CD14-positive monocyte (primary cell): ENCODE measurements around the gene IZUMO4. TPM values are rescaled to one million over a fixed set of nuclear protein-coding genes. Genes with fewer than 3 reads are reported as not detected.

Source experiments
- DNase-seq, 3 donors: peaks; one replicate each; pipeline ENCODE4 v3.0.0-alpha.2; 2011 to 2022
- H2AFZ ChIP-seq: 2 replicates; pipeline ENCODE4 v1.6.0; 2012; ENCODE audit warnings: mild to moderate bottlenecking, low read depth, low read length, inconsistent platforms; ENCODE audit not compliant: insufficient read depth, poor library complexity, severe bottlenecking
- H3K27ac ChIP-seq, 2 donors: 1 replicate in 1 of 2; 2 replicates in 1 of 2; pipeline ENCODE4 v1.5.1; 2012 to 2013; ENCODE audit warnings: low read length in 2 of 2, control low read depth in 1 of 2, inconsistent platforms in 1 of 2, low read depth in 1 of 2, mild to moderate bottlenecking in 1 of 2
- H3K27me3 ChIP-seq, 2 donors: one replicate each; pipeline versions ENCODE4 v1.6.0 to v1.6.1; 2011 to 2013; ENCODE audit warnings: low read length in 2 of 2; ENCODE audit not compliant: control insufficient read depth in 2 of 2, insufficient read depth in 2 of 2
- H3K36me3 ChIP-seq, 2 donors: replicated peaks in 1 of 2; 1 replicate in 1 of 2; 2 replicates in 1 of 2; pipeline versions ENCODE4 v1.5.1 to v1.6.1; 2012 to 2013; ENCODE audit warnings: low read length in 2 of 2, control low read depth in 1 of 2, inconsistent platforms in 1 of 2, mild to moderate bottlenecking in 1 of 2; ENCODE audit not compliant: insufficient read depth in 2 of 2, control insufficient read depth in 1 of 2
- H3K4me1 ChIP-seq, 2 donors: 1 replicate in 1 of 2; 2 replicates in 1 of 2; pipeline versions ENCODE4 v1.5.1 to v1.6.1; 2012 to 2013; ENCODE audit warnings: low read length in 2 of 2, control low read depth in 1 of 2, inconsistent platforms in 1 of 2, mild to moderate bottlenecking in 1 of 2, moderate library complexity in 1 of 2; ENCODE audit not compliant: insufficient read depth in 2 of 2, control insufficient read depth in 1 of 2
- H3K4me2 ChIP-seq: replicated peaks from 2 replicates; pipeline ENCODE3; 2012; ENCODE audit warnings: low read length, moderate library complexity, mild to moderate bottlenecking; ENCODE audit not compliant: poor library complexity, severe bottlenecking; ENCODE audit errors: extremely low read depth
- H3K4me3 ChIP-seq, 3 experiments: fragments of 200-600 bp in 1 of 3; sonication (generic) in 1 of 3; replicated peaks in 1 of 3; 1 replicate in 2 of 3; 2 replicates in 1 of 3; pipeline ENCODE4 v1.5.1; 2011 to 2013; ENCODE audit warnings: low read length in 3 of 3, mild to moderate bottlenecking in 3 of 3, control low read depth in 2 of 3, low read depth in 2 of 3, inconsistent platforms in 1 of 3, moderate library complexity in 1 of 3
- H3K79me2 ChIP-seq: 2 replicates; pipeline ENCODE4 v1.6.0; 2012; ENCODE audit warnings: mild to moderate bottlenecking, control low read depth, inconsistent platforms, low read length, moderate library complexity; ENCODE audit not compliant: insufficient read depth
- H3K9ac ChIP-seq: 2 replicates; pipeline ENCODE4 v1.6.0; 2017; ENCODE audit warnings: low read length, mild to moderate bottlenecking; ENCODE audit not compliant: insufficient read depth, poor library complexity, severe bottlenecking
- H3K9me3 ChIP-seq, 2 donors: replicated peaks in 1 of 2; 1 replicate in 1 of 2; 2 replicates in 1 of 2; pipeline versions ENCODE4 v1.5.1 to v1.6.1; 2012 to 2013; ENCODE audit warnings: low read length in 2 of 2, control low read depth in 1 of 2; ENCODE audit not compliant: control insufficient read depth in 1 of 2, insufficient read depth in 1 of 2
- H4K20me1 ChIP-seq: 2 replicates; pipeline ENCODE4 v1.6.0; 2012; ENCODE audit warnings: mild to moderate bottlenecking, low read length, control low read depth, moderate library complexity; ENCODE audit not compliant: insufficient read depth
- H3K27ac Mint-ChIP-seq, 7 donors: one replicate each; pipeline ENCODE4 v1.8.0; 2020; ENCODE audit warnings: mild to moderate bottlenecking in 7 of 7, mixed read lengths in 7 of 7, moderate library complexity in 6 of 7, inconsistent platforms in 2 of 7
- H3K27me3 Mint-ChIP-seq, 3 donors: one replicate each; pipeline ENCODE4 v1.8.0; 2021 to 2022; ENCODE audit warnings: low read depth in 3 of 3, mild to moderate bottlenecking in 3 of 3, mixed read lengths in 3 of 3, moderate library complexity in 3 of 3, inconsistent platforms in 1 of 3
- H3K36me3 Mint-ChIP-seq, 2 donors: one replicate each; pipeline ENCODE4 v1.8.0; 2020; ENCODE audit warnings: mixed read lengths in 2 of 2, inconsistent platforms in 1 of 2, mild to moderate bottlenecking in 1 of 2
- H3K4me1 Mint-ChIP-seq: one replicate; pipeline ENCODE4 v1.8.0; 2020; ENCODE audit warnings: mild to moderate bottlenecking, mixed read lengths
- H3K4me3 Mint-ChIP-seq, 2 donors: one replicate each; pipeline ENCODE4 v1.8.0; 2020; ENCODE audit warnings: mild to moderate bottlenecking in 2 of 2, mixed read lengths in 2 of 2, moderate library complexity in 1 of 2
- H3K9me3 Mint-ChIP-seq, 7 donors: one replicate each; pipeline ENCODE4 v1.8.0; 2020 to 2022; ENCODE audit warnings: mixed read lengths in 7 of 7, mild to moderate bottlenecking in 6 of 7, moderate library complexity in 6 of 7, inconsistent platforms in 2 of 7
- WGBS: methylation state at CpG from one replicate; pipeline ENCODE4 v1.1.5; 2013; ENCODE audit warnings: missing lambda C conversion rate; ENCODE audit not compliant: insufficient coverage; 5-methylcytosine and 5-hydroxymethylcytosine counted together
- intact Hi-C, 2 donors: fragments of 100-400 bp; cut with micrococcal nuclease; formaldehyde crosslinking; loops; one replicate each; pipeline versions ENCODE4 v1.15.0 to v1.15.1; 2023
- polyA plus RNA-seq, 3 donors: library from polyadenylated mRNA; depleted of rRNA in 1 of 3; unstranded in 2 of 3; stranded (reverse) in 1 of 3; fragments of 300-500 nt in 2 of 3; fragments of >200 nt in 1 of 3; fragmentation: Illumina TruSeq in 2 of 3; gene quantifications; 1 replicate in 2 of 3; 2 replicates in 1 of 3; pipeline ENCODE4 v1.2.3, GENCODE V29; 2012 to 2021
- TF ChIP-seq, protein P1 (sequence below): fragments of 200-600 bp; IDR thresholded peaks from one replicate; pipeline ENCODE4 v1.8.0; 2022; ENCODE audit warnings: antibody characterized with exemption, mild to moderate bottlenecking

Gene IZUMO4
- polyA plus RNA-seq, 3 donors, result 0.41 to 17.5 (median 0.80) TPM

DNA sequence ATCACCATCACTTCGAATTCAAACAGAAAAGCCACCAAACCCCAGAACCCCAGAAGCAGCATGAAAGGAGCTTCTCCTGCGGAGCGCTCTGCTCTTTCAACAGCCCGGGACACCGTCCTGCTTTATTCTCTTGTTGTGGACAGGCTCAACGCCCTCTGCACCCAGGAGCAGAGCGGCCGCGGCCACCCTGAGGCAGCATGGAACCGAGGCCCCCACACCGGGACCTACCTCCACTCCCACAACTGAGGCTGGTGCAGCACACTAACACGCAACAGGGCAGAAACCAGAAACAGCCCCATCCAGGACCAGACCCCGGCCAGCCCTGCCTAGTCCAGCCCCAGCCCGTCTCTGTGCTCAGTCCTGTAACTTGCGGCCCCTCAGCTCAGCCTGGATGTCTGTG, 47.5 kb downstream of the IZUMO4 start:
- WGBS, result 100% methylated on average over 10 of the region's 15 CpGs
- Histone ChIP-seq H3K27me3 (no peaks in the 10 kb centered on the region), H3K9ac (no peak overlapping the region), H3K4me3 (no peak overlapping the region), H3K9me3 (no peaks in the 10 kb centered on the region), H4K20me1 (peaks cover 97% of the 10 kb centered on the region), H2AFZ (no peak overlapping the region), H3K4me1 (peaks cover 9 to 10% of the 10 kb centered on the region in 2 donors), H3K36me3 (peaks cover 22 to 46% of the 10 kb centered on the region in 2 donors), H3K4me2 (no peak overlapping the region), H3K27ac (no peak overlapping the region), H3K79me2 (peaks cover 100% of the 10 kb centered on the region)
- Mint-ChIP-seq H3K4me1 (peaks cover 12% of the 10 kb centered on the region), H3K9me3 (no peaks in the 10 kb centered on the region), H3K4me3 (no peak overlapping the region), H3K27ac (peak overlapping the region in 3 of 7 donors; percentile 50 to 75 (median 66)), H3K27me3 (peaks cover 0 to 2% (median 1%) of the 10 kb centered on the region in 3 donors), H3K36me3 (peaks cover 12 to 57% of the 10 kb centered on the region in 2 donors)
- intact Hi-C loops, result no loop called here
- DNase-seq, result no peak
- TF ChIP-seq, protein P1, sequence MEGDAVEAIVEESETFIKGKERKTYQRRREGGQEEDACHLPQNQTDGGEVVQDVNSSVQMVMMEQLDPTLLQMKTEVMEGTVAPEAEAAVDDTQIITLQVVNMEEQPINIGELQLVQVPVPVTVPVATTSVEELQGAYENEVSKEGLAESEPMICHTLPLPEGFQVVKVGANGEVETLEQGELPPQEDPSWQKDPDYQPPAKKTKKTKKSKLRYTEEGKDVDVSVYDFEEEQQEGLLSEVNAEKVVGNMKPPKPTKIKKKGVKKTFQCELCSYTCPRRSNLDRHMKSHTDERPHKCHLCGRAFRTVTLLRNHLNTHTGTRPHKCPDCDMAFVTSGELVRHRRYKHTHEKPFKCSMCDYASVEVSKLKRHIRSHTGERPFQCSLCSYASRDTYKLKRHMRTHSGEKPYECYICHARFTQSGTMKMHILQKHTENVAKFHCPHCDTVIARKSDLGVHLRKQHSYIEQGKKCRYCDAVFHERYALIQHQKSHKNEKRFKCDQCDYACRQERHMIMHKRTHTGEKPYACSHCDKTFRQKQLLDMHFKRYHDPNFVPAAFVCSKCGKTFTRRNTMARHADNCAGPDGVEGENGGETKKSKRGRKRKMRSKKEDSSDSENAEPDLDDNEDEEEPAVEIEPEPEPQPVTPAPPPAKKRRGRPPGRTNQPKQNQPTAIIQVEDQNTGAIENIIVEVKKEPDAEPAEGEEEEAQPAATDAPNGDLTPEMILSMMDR, result no peak

DNA sequence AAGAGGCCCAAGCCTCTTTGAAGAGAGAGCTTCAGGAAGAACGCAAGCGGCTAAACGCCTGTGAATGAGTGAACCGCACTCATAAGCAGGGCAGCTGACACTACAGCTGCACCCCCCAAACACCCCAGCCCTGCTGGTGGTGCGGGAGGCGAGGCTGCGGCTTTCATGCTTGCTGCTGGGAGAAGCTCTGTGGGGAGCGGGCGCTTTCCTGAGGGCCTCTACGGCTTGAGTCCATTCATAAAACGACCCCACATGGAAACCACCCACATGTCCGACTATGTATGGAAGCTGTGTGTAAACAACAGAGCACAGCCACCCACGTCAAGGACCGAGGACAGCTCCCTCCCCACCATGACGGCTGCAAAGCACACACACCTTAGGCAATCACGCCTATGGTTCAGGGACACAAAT, 49.1 kb downstream of the IZUMO4 start:
- no peak overlapping the region for H3K9ac ChIP-seq
- peaks cover 17 to 30% of the 10 kb centered on the region in 2 donors for H3K36me3 ChIP-seq
- peaks cover 97% of the 10 kb centered on the region for H4K20me1 ChIP-seq
- DNase-seq, result no peak
- Mint-ChIP-seq H3K9me3 (no peaks in the 10 kb centered on the region), H3K4me1 (peaks cover 25% of the 10 kb centered on the region), H3K36me3 (peaks cover 1 to 46% of the 10 kb centered on the region in 2 donors), H3K27me3 (peaks cover 0 to 2% (median 1%) of the 10 kb centered on the region in 3 donors), H3K27ac (peak overlapping the region in 1 of 7 donors; percentile 3), H3K4me3 (no peak overlapping the region)
- H3K27ac ChIP-seq, result no peak overlapping the region
- peaks cover 100% of the 10 kb centered on the region for H3K79me2 ChIP-seq
- no peaks in the 10 kb centered on the region for H3K9me3 ChIP-seq
- 88% methylated on average over 8 of the region's 16 CpGs for WGBS
- H3K4me2 ChIP-seq, result no peak overlapping the region
- peaks cover 26% of the 10 kb centered on the region in 2 donors for H3K4me1 ChIP-seq
- H3K27me3 ChIP-seq, result no peaks in the 10 kb centered on the region
- no peak overlapping the region for H3K4me3 ChIP-seq
- H2AFZ ChIP-seq, result no peak overlapping the region
- TF ChIP-seq, protein P1, result no peak
- intact Hi-C loops, result no loop called here
